DOHH2 (cell line): ENCODE results near the gene YTHDF1.

ENCODE experiments used
- H3F3A ChIP-seq: fragments of 200-600 bp; sonication (generic), shearing (Covaris generic); 2 replicates; pipeline ENCODE4 v1.6.0; 2016; ENCODE audit warnings: antibody characterized with exemption, mild to moderate bottlenecking; ENCODE audit not compliant: control insufficient read depth, insufficient read depth
- H3K27ac ChIP-seq: fragments of 200-600 bp; sonication (generic); 2 replicates; pipeline ENCODE4 v1.5.1; 2014; ENCODE audit warnings: low read depth, mild to moderate bottlenecking, low read length, moderate library complexity
- H3K27me3 ChIP-seq: fragments of 200-600 bp; sonication (generic); 2 replicates; pipeline ENCODE4 v1.6.1; 2014; ENCODE audit warnings: mild to moderate bottlenecking, low read length, mixed read lengths; ENCODE audit not compliant: control insufficient read depth
- H3K36me3 ChIP-seq: fragments of 200-600 bp; sonication (generic); 2 replicates; pipeline ENCODE4 v1.6.1; 2014; ENCODE audit warnings: mild to moderate bottlenecking, low read length, moderate library complexity, mixed read lengths; ENCODE audit not compliant: control insufficient read depth
- H3K4me1 ChIP-seq: fragments of 200-600 bp; sonication (generic); 2 replicates; pipeline ENCODE4 v1.6.1; 2014; ENCODE audit warnings: mild to moderate bottlenecking, low read length, mixed read lengths; ENCODE audit not compliant: control insufficient read depth
- H3K4me2 ChIP-seq: fragments of 200-600 bp; sonication (generic); 2 replicates; pipeline ENCODE4 v1.6.0; 2014; ENCODE audit warnings: mild to moderate bottlenecking, low read length, moderate library complexity
- H3K4me3 ChIP-seq: fragments of 200-600 bp; sonication (generic); 2 replicates; pipeline ENCODE4 v1.5.1; 2014; ENCODE audit warnings: mild to moderate bottlenecking, low read length, mixed read lengths
- H3K79me2 ChIP-seq: fragments of 200-600 bp; sonication (generic); 2 replicates; pipeline ENCODE4 v1.6.1; 2014; ENCODE audit warnings: mild to moderate bottlenecking, low read length, mixed read lengths; ENCODE audit not compliant: control insufficient read depth
- H3K9me2 ChIP-seq: fragments of 200-600 bp; sonication (generic); replicated peaks from 2 replicates; pipeline ENCODE4 v1.6.1; 2014; ENCODE audit warnings: mild to moderate bottlenecking, low read length, mixed read lengths; ENCODE audit not compliant: control insufficient read depth
- H3K9me3 ChIP-seq: fragments of 200-600 bp; sonication (generic); 2 replicates; pipeline ENCODE4 v1.6.1; 2014; ENCODE audit warnings: antibody characterized with exemption, low read length, mixed read lengths; ENCODE audit not compliant: control insufficient read depth, insufficient read depth
- H4K20me1 ChIP-seq: fragments of 200-600 bp; sonication (generic); 2 replicates; pipeline ENCODE4 v1.6.0; 2014; ENCODE audit warnings: low read depth, mild to moderate bottlenecking, antibody characterized with exemption, low read length, moderate library complexity; ENCODE audit not compliant: control insufficient read depth, insufficient read depth
- CTCF ChIP-seq: fragments of 200-600 bp; sonication (generic); IDR thresholded peaks from one replicate; pipeline ENCODE4 v1.5.1; 2014; ENCODE audit warnings: antibody characterized with exemption, mild to moderate bottlenecking, low read depth, low read length; ENCODE audit not compliant: poor library complexity, severe bottlenecking
- EZH2phosphoT487 ChIP-seq: fragments of 200-600 bp; sonication (generic); IDR thresholded peaks from 2 replicates; pipeline ENCODE4 v1.6.1; 2017; ENCODE audit warnings: borderline replicate concordance, mild to moderate bottlenecking, antibody characterized with exemption, low read length, moderate library complexity, mixed read lengths

The YTHDF1 gene

DNA sequence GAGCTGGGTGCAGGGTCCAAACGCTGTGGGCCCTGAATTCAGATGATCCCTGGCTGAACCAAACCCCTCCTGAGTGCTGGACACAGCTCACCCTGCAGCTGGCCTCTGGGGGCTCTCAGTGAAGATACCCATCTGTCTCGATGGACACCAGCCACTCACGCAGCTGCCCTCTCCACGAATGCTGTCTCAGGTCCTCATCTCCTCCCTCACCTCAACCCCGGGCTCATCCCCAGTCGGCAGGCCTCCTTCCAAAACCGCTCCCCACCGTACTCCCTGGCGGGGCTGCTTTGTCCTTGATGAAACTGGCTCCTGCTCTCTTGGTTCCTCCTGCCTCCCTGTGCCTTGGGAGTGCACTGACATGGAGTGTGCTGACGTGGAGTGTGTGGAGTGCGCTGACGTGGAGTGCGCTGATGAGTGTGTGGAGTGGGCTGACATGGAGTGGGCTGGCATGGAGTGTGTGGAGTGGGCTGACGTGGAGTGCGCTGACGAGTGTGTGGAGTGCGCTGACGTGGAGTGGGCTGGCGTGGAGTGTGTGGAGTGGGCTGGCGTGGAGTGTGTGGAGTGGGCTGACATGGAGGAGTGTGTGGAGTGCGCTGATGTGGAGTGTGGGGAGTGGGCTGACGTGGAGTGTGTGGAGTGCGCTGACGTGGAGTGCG lies 4.1 kb upstream of the YTHDF1 start:
- H3K4me2 ChIP-seq, result no peak overlapping the region
- TF ChIP-seq CTCF (no peak), EZH2phosphoT487 (no peak)
- no peak overlapping the region for H3K4me3 ChIP-seq
- H3K4me1 ChIP-seq, result peaks cover 10% of the 10 kb centered on the region
- no peaks in the 10 kb centered on the region for H3K9me2 ChIP-seq
- no peak overlapping the region for H3K27ac ChIP-seq
- H3K27me3 ChIP-seq, result no peaks in the 10 kb centered on the region
- no peaks in the 10 kb centered on the region for H3F3A ChIP-seq
- no peaks in the 10 kb centered on the region for H3K9me3 ChIP-seq
- H3K79me2 ChIP-seq, result peaks cover 10% of the 10 kb centered on the region
- H3K36me3 ChIP-seq, result peaks cover 7% of the 10 kb centered on the region
- 0 out of 2 replicates have a peak, but pooled peaks cover 2% of the 10 kb centered on the region for H4K20me1 ChIP-seq

- no peaks in the 10 kb centered on the region for H3K27me3 ChIP-seq
- H3K4me3 ChIP-seq, result no peak overlapping the region
- TF ChIP-seq CTCF (no peak), EZH2phosphoT487 (no peak)
- H3K79me2 ChIP-seq, result peaks cover 16% of the 10 kb centered on the region
- no peaks in the 10 kb centered on the region for H3K9me3 ChIP-seq
- no peaks in the 10 kb centered on the region for H3F3A ChIP-seq
- H3K27ac ChIP-seq, result no peak overlapping the region
- no peak overlapping the region for H3K4me2 ChIP-seq
- H3K4me1 ChIP-seq, result peaks cover 16% of the 10 kb centered on the region
- H3K9me2 ChIP-seq, result no peaks in the 10 kb centered on the region
- peaks cover 12% of the 10 kb centered on the region for H3K36me3 ChIP-seq
- peaks cover 7% of the 10 kb centered on the region; the same call in 1 of the 2 replicates for H4K20me1 ChIP-seq
Measured at GRCh38 chr20:63219447-63219821, 3.5 kb upstream of the YTHDF1 start.

DNA sequence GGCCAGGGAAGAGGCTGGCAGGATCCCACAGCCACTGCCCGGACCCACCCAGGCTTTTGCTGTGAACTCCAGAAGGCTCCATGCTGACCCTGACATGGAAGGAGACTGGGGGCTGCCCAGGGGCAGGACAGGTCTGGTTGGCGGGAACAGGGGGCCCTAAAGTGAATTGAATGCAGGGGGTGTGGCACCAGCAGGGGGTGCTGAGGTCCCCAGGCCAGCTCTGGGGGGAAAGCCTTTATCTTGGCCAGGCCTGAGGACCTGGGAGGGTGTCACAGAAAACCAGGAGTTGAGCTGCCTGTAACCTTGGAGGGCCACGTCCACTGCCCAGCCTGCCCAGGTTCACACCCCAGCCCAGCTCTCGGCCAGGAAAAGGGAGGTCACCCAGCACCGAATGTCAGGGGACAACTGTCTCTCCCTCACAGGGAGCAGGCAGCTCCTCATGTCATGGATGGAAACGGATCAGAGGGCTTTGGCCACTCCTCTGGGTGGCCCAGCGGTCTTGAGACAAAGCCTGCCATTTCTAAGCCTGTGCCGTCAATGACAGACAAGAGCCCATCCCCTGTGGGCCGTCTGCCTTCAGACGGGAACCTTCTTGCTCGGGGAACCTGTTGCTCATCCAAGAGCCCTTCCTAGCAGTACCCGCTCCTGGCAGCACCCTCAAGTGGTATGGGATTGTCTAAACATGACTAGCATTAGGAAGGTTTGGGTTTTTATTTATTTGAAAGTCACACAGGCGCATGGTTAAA lies 2.9 kb upstream of the YTHDF1 start:
- no peaks in the 10 kb centered on the region for H3K9me2 ChIP-seq
- no peak overlapping the region for H3K4me2 ChIP-seq
- no peaks in the 10 kb centered on the region for H3F3A ChIP-seq
- TF ChIP-seq CTCF (peak; percentile 28), EZH2phosphoT487 (no peak)
- no peaks in the 10 kb centered on the region for H3K27me3 ChIP-seq
- peaks cover 13% of the 10 kb centered on the region for H4K20me1 ChIP-seq
- peaks cover 22% of the 10 kb centered on the region for H3K4me1 ChIP-seq
- peaks cover 18% of the 10 kb centered on the region for H3K36me3 ChIP-seq
- H3K79me2 ChIP-seq, result peaks cover 21% of the 10 kb centered on the region
- H3K27ac ChIP-seq, result no peak overlapping the region
- no peaks in the 10 kb centered on the region for H3K9me3 ChIP-seq
- no peak overlapping the region for H3K4me3 ChIP-seq
